SK-N-SH (cell line): Measurements from ENCODE around the gene IFT122.

Source experiments
- EP300 ChIP-seq, 2 experiments: IDR thresholded peaks; 2 replicates each; pipeline versions ENCODE4 v1.4.0 to v1.6.1; 2012; ENCODE audit warnings: borderline replicate concordance in 1 of 2, low read depth in 1 of 2, low read length in 1 of 2
- EZH2phosphoT487 ChIP-seq: fragments of 200-600 bp; sonication (generic); IDR thresholded peaks from 2 replicates; pipeline ENCODE4 v1.6.1; 2017; ENCODE audit warnings: low read depth, mixed run types, mild to moderate bottlenecking, antibody characterized with exemption, moderate library complexity, borderline replicate concordance
- FOXJ3 ChIP-seq: sonication (generic); formaldehyde crosslinking; IDR thresholded peaks from 2 replicates; pipeline ENCODE4 v1.5.1; 2020; ENCODE audit warnings: mild to moderate bottlenecking, missing genetic modification reagents
- GABPA ChIP-seq: IDR thresholded peaks from 2 replicates; pipeline ENCODE4 v1.4.0; 2012; ENCODE audit warnings: low read depth, mild to moderate bottlenecking
- POLR2AphosphoS5 ChIP-seq: IDR thresholded peaks from 2 replicates; pipeline ENCODE4 v1.6.1; 2012; ENCODE audit warnings: low read depth, low read length
- RCOR1 ChIP-seq: fragments of 150-350 bp; IDR thresholded peaks from 2 replicates; pipeline ENCODE4 v1.6.1; 2017; ENCODE audit warnings: antibody characterized with exemption, low read length
- SIN3A ChIP-seq: IDR thresholded peaks from 2 replicates; pipeline ENCODE4 v1.6.1; 2012; ENCODE audit warnings: low read depth, mild to moderate bottlenecking, low read length, moderate library complexity, borderline replicate concordance
- SMC3 ChIP-seq: IDR thresholded peaks from 2 replicates; pipeline ENCODE4 v1.6.1; 2012; ENCODE audit warnings: low read depth, low read length, improper control_type of control experiment
- TCF12 ChIP-seq: IDR thresholded peaks from 2 replicates; pipeline ENCODE4 v1.4.0; 2012
- TF ChIP-seq, protein P1 (sequence below): fragments of 200-600 bp; sonication (generic); IDR thresholded peaks from 2 replicates; pipeline ENCODE4 v1.6.1; 2017; ENCODE audit warnings: antibody characterized with exemption, mild to moderate bottlenecking, moderate library complexity
- TF ChIP-seq, protein P2 (sequence below): fragments of 150-350 bp; IDR thresholded peaks from 2 replicates; pipeline ENCODE4 v1.6.1; 2017; ENCODE audit warnings: antibody characterized with exemption, low read length, low read depth, borderline replicate concordance
- TF ChIP-seq, protein P3 (sequence below): IDR thresholded peaks from 2 replicates; pipeline ENCODE4; 2012

DNA sequence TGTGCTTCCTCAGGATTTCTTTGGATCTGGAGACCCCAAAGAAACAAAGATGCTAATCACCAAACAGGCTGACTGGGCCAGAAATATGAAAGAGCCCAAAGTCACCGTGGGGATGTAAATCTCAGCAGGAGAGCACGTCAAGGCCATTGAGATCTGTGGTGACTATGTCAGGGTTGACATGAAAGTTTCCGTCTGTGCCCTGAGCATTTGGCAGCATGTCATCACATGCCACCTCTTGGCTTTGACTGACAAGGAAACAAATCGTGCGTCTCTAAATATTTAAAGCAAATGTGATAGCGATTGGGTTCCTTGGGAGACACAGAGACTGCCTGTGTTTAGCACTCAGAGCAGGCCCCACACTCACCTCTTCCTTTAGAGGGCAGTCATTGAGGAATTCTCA, 46.8 kb upstream of the IFT122 start:
- TF ChIP-seq, protein P1, sequence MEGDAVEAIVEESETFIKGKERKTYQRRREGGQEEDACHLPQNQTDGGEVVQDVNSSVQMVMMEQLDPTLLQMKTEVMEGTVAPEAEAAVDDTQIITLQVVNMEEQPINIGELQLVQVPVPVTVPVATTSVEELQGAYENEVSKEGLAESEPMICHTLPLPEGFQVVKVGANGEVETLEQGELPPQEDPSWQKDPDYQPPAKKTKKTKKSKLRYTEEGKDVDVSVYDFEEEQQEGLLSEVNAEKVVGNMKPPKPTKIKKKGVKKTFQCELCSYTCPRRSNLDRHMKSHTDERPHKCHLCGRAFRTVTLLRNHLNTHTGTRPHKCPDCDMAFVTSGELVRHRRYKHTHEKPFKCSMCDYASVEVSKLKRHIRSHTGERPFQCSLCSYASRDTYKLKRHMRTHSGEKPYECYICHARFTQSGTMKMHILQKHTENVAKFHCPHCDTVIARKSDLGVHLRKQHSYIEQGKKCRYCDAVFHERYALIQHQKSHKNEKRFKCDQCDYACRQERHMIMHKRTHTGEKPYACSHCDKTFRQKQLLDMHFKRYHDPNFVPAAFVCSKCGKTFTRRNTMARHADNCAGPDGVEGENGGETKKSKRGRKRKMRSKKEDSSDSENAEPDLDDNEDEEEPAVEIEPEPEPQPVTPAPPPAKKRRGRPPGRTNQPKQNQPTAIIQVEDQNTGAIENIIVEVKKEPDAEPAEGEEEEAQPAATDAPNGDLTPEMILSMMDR: no peak
- TF ChIP-seq RCOR1 (no peak), TCF12 (no peak), GABPA (no peak), FOXJ3 (CRISPR knock-in tag) (no peak), POLR2AphosphoS5 (no peak), SIN3A (no peak), EZH2phosphoT487 (no peak), SMC3 (no peak), EP300 (IDR thresholded peaks at IDR 0.05; ENCODE audit: borderline replicate concordance in 1 of 2, low read depth in 1 of 2, low read length in 1 of 2) (no peak)
- TF ChIP-seq, protein P2, sequence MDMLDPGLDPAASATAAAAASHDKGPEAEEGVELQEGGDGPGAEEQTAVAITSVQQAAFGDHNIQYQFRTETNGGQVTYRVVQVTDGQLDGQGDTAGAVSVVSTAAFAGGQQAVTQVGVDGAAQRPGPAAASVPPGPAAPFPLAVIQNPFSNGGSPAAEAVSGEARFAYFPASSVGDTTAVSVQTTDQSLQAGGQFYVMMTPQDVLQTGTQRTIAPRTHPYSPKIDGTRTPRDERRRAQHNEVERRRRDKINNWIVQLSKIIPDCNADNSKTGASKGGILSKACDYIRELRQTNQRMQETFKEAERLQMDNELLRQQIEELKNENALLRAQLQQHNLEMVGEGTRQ: no peak
- TF ChIP-seq, protein P3, sequence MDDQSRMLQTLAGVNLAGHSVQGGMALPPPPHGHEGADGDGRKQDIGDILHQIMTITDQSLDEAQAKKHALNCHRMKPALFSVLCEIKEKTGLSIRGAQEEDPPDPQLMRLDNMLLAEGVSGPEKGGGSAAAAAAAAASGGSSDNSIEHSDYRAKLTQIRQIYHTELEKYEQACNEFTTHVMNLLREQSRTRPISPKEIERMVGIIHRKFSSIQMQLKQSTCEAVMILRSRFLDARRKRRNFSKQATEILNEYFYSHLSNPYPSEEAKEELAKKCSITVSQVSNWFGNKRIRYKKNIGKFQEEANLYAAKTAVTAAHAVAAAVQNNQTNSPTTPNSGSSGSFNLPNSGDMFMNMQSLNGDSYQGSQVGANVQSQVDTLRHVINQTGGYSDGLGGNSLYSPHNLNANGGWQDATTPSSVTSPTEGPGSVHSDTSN: no peak
